HEK293 (cell line): ENCODE results near the gene LCORL.

Experiments used
- PRDM1 ChIP-seq: fragments of 450-650 bp; formaldehyde crosslinking; IDR thresholded peaks from 2 replicates; pipeline ENCODE4; 2016; ENCODE audit warnings: missing biosample characterization, missing genetic modification characterization
- ZBTB17 ChIP-seq: fragments of 450-650 bp; formaldehyde crosslinking; IDR thresholded peaks from 2 replicates; pipeline ENCODE4 v1.5.1; 2016; ENCODE audit warnings: missing biosample characterization, missing genetic modification characterization
- ZNF560 ChIP-seq: fragments of 450-650 bp; formaldehyde crosslinking; IDR thresholded peaks from 2 replicates; pipeline ENCODE4 v1.5.1; 2017; ENCODE audit warnings: missing biosample characterization, missing genetic modification characterization, borderline replicate concordance
- ZNF585B ChIP-seq: fragments of 450-650 bp; formaldehyde crosslinking; IDR thresholded peaks from 2 replicates; pipeline ENCODE4 v1.5.1; 2016; ENCODE audit warnings: missing biosample characterization, missing genetic modification characterization
- ZNF596 ChIP-seq: fragments of 450-650 bp; IDR thresholded peaks from 2 replicates; pipeline ENCODE4 v1.5.0; 2018; ENCODE audit warnings: missing biosample characterization, mild to moderate bottlenecking, missing genetic modification characterization, moderate library complexity
- ZNF624 ChIP-seq: fragments of 450-650 bp; formaldehyde crosslinking; IDR thresholded peaks from 2 replicates; pipeline ENCODE4 v1.5.1; 2017; ENCODE audit warnings: missing biosample characterization, missing genetic modification characterization
- ZNF629 ChIP-seq: fragments of 450-650 bp; formaldehyde crosslinking; IDR thresholded peaks from 2 replicates; pipeline ENCODE4 v1.5.1; 2017; ENCODE audit warnings: missing biosample characterization, missing genetic modification characterization
- TF ChIP-seq, protein P1 (sequence below): fragments of 450-650 bp; formaldehyde crosslinking; IDR thresholded peaks from 2 replicates; pipeline ENCODE4 v1.5.1; 2016; ENCODE audit warnings: missing biosample characterization, missing genetic modification characterization
- TF ChIP-seq, protein P2 (sequence below): fragments of 450-650 bp; formaldehyde crosslinking; IDR thresholded peaks from 2 replicates; pipeline ENCODE4 v1.5.1; 2016; ENCODE audit warnings: missing biosample characterization, missing genetic modification characterization
- TF ChIP-seq, protein P3 (sequence below): fragments of 450-650 bp; formaldehyde crosslinking; IDR thresholded peaks from 2 replicates; pipeline ENCODE4 v1.5.1; 2016; ENCODE audit warnings: missing biosample characterization, missing genetic modification characterization
- TF ChIP-seq, protein P4 (sequence below): fragments of 450-650 bp; formaldehyde crosslinking; IDR thresholded peaks from 2 replicates; pipeline ENCODE4 v1.5.1; 2016; ENCODE audit warnings: missing biosample characterization, missing genetic modification characterization
- TF ChIP-seq, protein P5 (sequence below): fragments of 450-650 bp; formaldehyde crosslinking; IDR thresholded peaks from 2 replicates; pipeline ENCODE4 v1.5.1; 2016; ENCODE audit warnings: missing biosample characterization, missing genetic modification characterization

DNA sequence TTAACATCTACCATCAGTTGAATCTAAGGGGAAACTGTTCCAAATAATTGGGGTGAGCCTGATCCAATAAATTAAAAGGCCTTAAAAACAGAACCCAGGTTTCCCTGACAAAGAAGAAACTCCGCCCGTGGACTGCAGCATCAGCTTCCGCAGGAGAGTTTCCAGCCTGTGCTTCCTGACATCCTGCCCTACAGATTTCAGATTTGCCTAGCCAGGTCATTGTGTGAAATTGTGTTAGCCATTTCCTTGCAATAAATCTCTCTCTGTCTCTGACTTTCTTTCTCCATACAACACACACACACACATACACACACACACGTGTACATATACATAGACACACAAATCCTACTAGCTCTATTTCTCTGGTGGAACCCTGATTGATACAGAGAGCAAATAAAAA is 48.3 kb upstream of the LCORL start:
- TF ChIP-seq ZNF624 (tag by site-specific recombination) (no peak), ZNF585B (no peak), ZBTB17 (tag by site-specific recombination) (no peak), ZNF560 (tag by site-specific recombination) (no peak), PRDM1 (no peak), ZNF596 (no peak), ZNF629 (tag by site-specific recombination) (no peak)
- TF ChIP-seq, protein P1, sequence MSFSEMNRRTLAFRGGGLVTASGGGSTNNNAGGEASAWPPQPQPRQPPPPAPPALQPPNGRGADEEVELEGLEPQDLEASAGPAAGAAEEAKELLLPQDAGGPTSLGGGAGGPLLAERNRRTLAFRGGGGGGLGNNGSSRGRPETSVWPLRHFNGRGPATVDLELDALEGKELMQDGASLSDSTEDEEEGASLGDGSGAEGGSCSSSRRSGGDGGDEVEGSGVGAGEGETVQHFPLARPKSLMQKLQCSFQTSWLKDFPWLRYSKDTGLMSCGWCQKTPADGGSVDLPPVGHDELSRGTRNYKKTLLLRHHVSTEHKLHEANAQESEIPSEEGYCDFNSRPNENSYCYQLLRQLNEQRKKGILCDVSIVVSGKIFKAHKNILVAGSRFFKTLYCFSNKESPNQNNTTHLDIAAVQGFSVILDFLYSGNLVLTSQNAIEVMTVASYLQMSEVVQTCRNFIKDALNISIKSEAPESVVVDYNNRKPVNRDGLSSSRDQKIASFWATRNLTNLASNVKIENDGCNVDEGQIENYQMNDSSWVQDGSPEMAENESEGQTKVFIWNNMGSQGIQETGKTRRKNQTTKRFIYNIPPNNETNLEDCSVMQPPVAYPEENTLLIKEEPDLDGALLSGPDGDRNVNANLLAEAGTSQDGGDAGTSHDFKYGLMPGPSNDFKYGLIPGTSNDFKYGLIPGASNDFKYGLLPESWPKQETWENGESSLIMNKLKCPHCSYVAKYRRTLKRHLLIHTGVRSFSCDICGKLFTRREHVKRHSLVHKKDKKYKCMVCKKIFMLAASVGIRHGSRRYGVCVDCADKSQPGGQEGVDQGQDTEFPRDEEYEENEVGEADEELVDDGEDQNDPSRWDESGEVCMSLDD (tag by site-specific recombination): no peak
- TF ChIP-seq, protein P2, sequence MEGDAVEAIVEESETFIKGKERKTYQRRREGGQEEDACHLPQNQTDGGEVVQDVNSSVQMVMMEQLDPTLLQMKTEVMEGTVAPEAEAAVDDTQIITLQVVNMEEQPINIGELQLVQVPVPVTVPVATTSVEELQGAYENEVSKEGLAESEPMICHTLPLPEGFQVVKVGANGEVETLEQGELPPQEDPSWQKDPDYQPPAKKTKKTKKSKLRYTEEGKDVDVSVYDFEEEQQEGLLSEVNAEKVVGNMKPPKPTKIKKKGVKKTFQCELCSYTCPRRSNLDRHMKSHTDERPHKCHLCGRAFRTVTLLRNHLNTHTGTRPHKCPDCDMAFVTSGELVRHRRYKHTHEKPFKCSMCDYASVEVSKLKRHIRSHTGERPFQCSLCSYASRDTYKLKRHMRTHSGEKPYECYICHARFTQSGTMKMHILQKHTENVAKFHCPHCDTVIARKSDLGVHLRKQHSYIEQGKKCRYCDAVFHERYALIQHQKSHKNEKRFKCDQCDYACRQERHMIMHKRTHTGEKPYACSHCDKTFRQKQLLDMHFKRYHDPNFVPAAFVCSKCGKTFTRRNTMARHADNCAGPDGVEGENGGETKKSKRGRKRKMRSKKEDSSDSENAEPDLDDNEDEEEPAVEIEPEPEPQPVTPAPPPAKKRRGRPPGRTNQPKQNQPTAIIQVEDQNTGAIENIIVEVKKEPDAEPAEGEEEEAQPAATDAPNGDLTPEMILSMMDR (tag by site-specific recombination): no peak
- TF ChIP-seq, protein P3, sequence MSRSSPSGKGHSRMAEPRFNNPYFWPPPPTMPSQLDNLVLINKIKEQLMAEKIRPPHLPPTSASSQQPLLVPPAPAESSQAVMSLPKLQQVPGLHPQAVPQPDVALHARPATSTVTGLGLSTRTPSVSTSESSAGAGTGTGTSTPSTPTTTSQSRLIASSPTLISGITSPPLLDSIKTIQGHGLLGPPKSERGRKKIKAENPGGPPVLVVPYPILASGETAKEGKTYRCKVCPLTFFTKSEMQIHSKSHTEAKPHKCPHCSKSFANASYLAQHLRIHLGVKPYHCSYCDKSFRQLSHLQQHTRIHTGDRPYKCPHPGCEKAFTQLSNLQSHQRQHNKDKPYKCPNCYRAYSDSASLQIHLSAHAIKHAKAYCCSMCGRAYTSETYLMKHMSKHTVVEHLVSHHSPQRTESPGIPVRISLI: no peak
- TF ChIP-seq, protein P4, sequence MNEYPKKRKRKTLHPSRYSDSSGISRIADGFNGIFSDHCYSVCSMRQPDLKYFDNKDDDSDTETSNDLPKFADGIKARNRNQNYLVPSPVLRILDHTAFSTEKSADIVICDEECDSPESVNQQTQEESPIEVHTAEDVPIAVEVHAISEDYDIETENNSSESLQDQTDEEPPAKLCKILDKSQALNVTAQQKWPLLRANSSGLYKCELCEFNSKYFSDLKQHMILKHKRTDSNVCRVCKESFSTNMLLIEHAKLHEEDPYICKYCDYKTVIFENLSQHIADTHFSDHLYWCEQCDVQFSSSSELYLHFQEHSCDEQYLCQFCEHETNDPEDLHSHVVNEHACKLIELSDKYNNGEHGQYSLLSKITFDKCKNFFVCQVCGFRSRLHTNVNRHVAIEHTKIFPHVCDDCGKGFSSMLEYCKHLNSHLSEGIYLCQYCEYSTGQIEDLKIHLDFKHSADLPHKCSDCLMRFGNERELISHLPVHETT (tag by site-specific recombination): no peak
- TF ChIP-seq, protein P5, sequence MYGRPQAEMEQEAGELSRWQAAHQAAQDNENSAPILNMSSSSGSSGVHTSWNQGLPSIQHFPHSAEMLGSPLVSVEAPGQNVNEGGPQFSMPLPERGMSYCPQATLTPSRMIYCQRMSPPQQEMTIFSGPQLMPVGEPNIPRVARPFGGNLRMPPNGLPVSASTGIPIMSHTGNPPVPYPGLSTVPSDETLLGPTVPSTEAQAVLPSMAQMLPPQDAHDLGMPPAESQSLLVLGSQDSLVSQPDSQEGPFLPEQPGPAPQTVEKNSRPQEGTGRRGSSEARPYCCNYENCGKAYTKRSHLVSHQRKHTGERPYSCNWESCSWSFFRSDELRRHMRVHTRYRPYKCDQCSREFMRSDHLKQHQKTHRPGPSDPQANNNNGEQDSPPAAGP (tag by site-specific recombination): no peak
